ENCODE results near the gene TFIP11.

The TFIP11 gene

GRCh38 chr22:26547426-26547825 lies 35.2 kb upstream of the TFIP11 start (continued):
- TF ChIP-seq GLIS2 (tag by site-specific recombination; IDR thresholded peaks at IDR 0.05) (no peak), ZBTB1 (tag by site-specific recombination; IDR thresholded peaks at IDR 0.05) (no peak), ZNF518A (tag by site-specific recombination; conservative IDR thresholded peaks at IDR 0.05; ENCODE audit: low read depth) (no peak), ZNF514 (tag by site-specific recombination; IDR thresholded peaks at IDR 0.05) (no peak), ZBTB21 (tag by site-specific recombination; IDR thresholded peaks at IDR 0.05) (no peak), ZNF560 (tag by site-specific recombination; IDR thresholded peaks at IDR 0.05; ENCODE audit: borderline replicate concordance) (no peak)

GRCh38 chr22:26546282-26546681 lies 34.0 kb upstream of the TFIP11 start:
- Histone ChIP-seq H3K36me3 (ENCODE audit: control insufficient read depth in 2 of 2, insufficient read depth in 1 of 2, low read length in 2 of 2) (no peaks in the 10 kb centered on the region), H3K9me3 (ENCODE audit: control insufficient read depth, insufficient read depth, low read depth, low read length) (no peaks in the 10 kb centered on the region), H3K27ac (ENCODE audit: extremely low read depth, low read depth, low read length) (no peak overlapping the region), H3K4me1 (ENCODE audit: control insufficient read depth, insufficient read depth, low read length) (no peaks in the 10 kb centered on the region), H3K4me3 (ENCODE audit: low read depth, low read length) (no peak overlapping the region)
- TF ChIP-seq ZBTB20 (tag by site-specific recombination; IDR thresholded peaks at IDR 0.05) = no peak
- no peak for TF ChIP-seq INSM2 (tag by site-specific recombination; IDR thresholded peaks at IDR 0.05)
- TF ChIP-seq ZBTB26 (tag by site-specific recombination; optimal IDR thresholded peaks at IDR 0.05) = no peak
- TF ChIP-seq ZNF629 (tag by site-specific recombination; IDR thresholded peaks at IDR 0.05) = no peak
- no peak for TF ChIP-seq ZNF791 (tag by site-specific recombination; IDR thresholded peaks at IDR 0.05)
- TF ChIP-seq ZNF449 (tag by site-specific recombination; IDR thresholded peaks at IDR 0.05) = no peak
- TF ChIP-seq ZNF26 (tag by site-specific recombination; IDR thresholded peaks at IDR 0.05) = no peak
- no peak for TF ChIP-seq ZNF792 (tag by site-specific recombination; IDR thresholded peaks at IDR 0.05)
- no peak for TF ChIP-seq ZBTB8A (tag by site-specific recombination; IDR thresholded peaks at IDR 0.05)
- TF ChIP-seq HIC1 (tag by site-specific recombination; IDR thresholded peaks at IDR 0.05) = no peak
- TF ChIP-seq IKZF3 (tag by site-specific recombination; IDR thresholded peaks at IDR 0.05) = no peak
- TF ChIP-seq HOXA7 (CRISPR knock-in tag; IDR thresholded peaks at IDR 0.05; ENCODE audit: borderline replicate concordance) = no peak
- POLR2A ChIA-PET = no interaction called here
- CTCF ChIA-PET = interaction anchor here (0.5 kb wide), 1 partner anchor 19 kb away, joined by 3 read pairs; no protein-coding TSS in a partner anchor

All from HEK293 (cell line).